Panc1 (cell line): Measurements from ENCODE around the gene NREP. TPM values are rescaled to one million over a fixed set of nuclear protein-coding genes. Genes with fewer than 3 reads are reported as not detected.

ENCODE experiments used
- ATAC-seq: fragments of 200-7000 bp; cut with Tn5 transposase; 2 replicates; pipeline ENCODE4 v1.9.1; 2020; ENCODE audit warnings: mild to moderate bottlenecking, moderate library complexity
- BruUV-seq: library from RNA; stranded (reverse); fragments of 400-500 nt; replicated peaks from 2 replicates; lab custom pipeline; 2021; lab: Mats Ljungman, UMichigan
- CTCF ChIA-PET: fragments of 300-600 bp; sonication (Branson Sonifier 250); formaldehyde crosslinking; loops from one replicate; lab custom pipeline; 2022; ENCODE audit warnings: antibody characterized with exemption; lab: Charles Lee
- POLR2A ChIA-PET: fragments of 300-600 bp; sonication (Branson Sonifier 250); formaldehyde crosslinking; loops from one replicate; lab custom pipeline; 2022; ENCODE audit warnings: antibody characterized with exemption; lab: Charles Lee
- DNase-seq: peaks from one replicate; pipeline ENCODE4 v3.0.0-alpha.2; 2010; ENCODE audit warnings: low read depth, low spot score
- H3K27ac ChIP-seq: 2 replicates; pipeline ENCODE4 v1.5.1; 2011; ENCODE audit warnings: mild to moderate bottlenecking, low read length, inconsistent platforms
- H3K27me3 ChIP-seq: fragments of 200-500 bp; sonication (Bioruptor generic); 2 replicates; pipeline ENCODE4 v1.6.0; 2014; ENCODE audit warnings: low read length, inconsistent platforms; ENCODE audit not compliant: control insufficient read depth, insufficient read depth
- H3K36me3 ChIP-seq: fragments of 200-500 bp; sonication (Bioruptor generic); 2 replicates; pipeline ENCODE4 v1.5.1; 2014; ENCODE audit warnings: inconsistent platforms, mild to moderate bottlenecking, low read length, moderate library complexity; ENCODE audit not compliant: control insufficient read depth, insufficient read depth
- H3K4me1 ChIP-seq: 2 replicates; pipeline ENCODE4 v1.5.1; 2011; ENCODE audit warnings: inconsistent platforms, mild to moderate bottlenecking, low read length, moderate library complexity; ENCODE audit not compliant: control insufficient read depth, insufficient read depth
- H3K4me3 ChIP-seq, 2 experiments: 2 replicates each; pipeline ENCODE4 v1.5.1; 2011 to 2012; ENCODE audit warnings: low read depth in 2 of 2, low read length in 2 of 2, mild to moderate bottlenecking in 2 of 2, inconsistent platforms in 1 of 2, moderate library complexity in 1 of 2
- H3K9me3 ChIP-seq: fragments of 200-500 bp; sonication (Bioruptor generic); 2 replicates; pipeline ENCODE4 v1.5.1; 2014; ENCODE audit warnings: low read depth, mild to moderate bottlenecking, inconsistent platforms, low read length, moderate library complexity; ENCODE audit not compliant: control insufficient read depth, insufficient read depth
- POLR2AphosphoS5 ChIP-seq: IDR thresholded peaks from 2 replicates; pipeline ENCODE4 v1.6.1; 2012; ENCODE audit warnings: mild to moderate bottlenecking, low read depth, low read length, moderate library complexity
- SIN3A ChIP-seq: IDR thresholded peaks from 2 replicates; pipeline ENCODE4 v1.6.1; 2012; ENCODE audit warnings: low read depth, mild to moderate bottlenecking, low read length, moderate library complexity, borderline replicate concordance; ENCODE audit not compliant: insufficient read depth
- TCF7L2 ChIP-seq: IDR thresholded peaks from 2 replicates; pipeline ENCODE4 v1.6.1; 2011; ENCODE audit warnings: mild to moderate bottlenecking, low read depth, low read length, inconsistent platforms
- in situ Hi-C: cut with HindIII; loops from 2 replicates; pipeline ENCODE4 v1.10.0; 2016; ENCODE audit warnings: low sequenced_read_pairs, low pct_unique_long_range_greater_than_20kb
- intact Hi-C: fragments of 100-400 bp; cut with micrococcal nuclease; formaldehyde crosslinking; loops from one replicate; pipeline ENCODE4 v1.10.0; 2022; ENCODE audit not compliant: unreplicated experiment
- total RNA-seq: library from RNA; stranded (reverse); gene quantifications from one replicate; pipeline ENCODE4 v1.2.1, GENCODE V29; 2021; ENCODE audit not compliant: unreplicated experiment
- TF ChIP-seq, protein P1 (sequence below), 2 experiments: IDR thresholded peaks; 2 replicates each; pipeline ENCODE4 v1.6.1; 2011 to 2012; ENCODE audit warnings: low read depth in 2 of 2, control low read depth in 1 of 2, low read length in 1 of 2, mild to moderate bottlenecking in 1 of 2, moderate library complexity in 1 of 2; ENCODE audit not compliant: insufficient read depth in 1 of 2
- TF ChIP-seq, protein P2 (sequence below): fragments of 450-650 bp; IDR thresholded peaks from 2 replicates; pipeline ENCODE4 v1.5.1; 2017; ENCODE audit warnings: mild to moderate bottlenecking

Gene NREP
- total RNA-seq, 1 experiment from 2014 or later, result 4.9 TPM

GRCh38 chr5:111776913-111777781 is 20.2 kb upstream of the NREP start:
- Histone ChIP-seq H3K27me3 (no peaks in the 10 kb centered on the region), H3K36me3 (no peaks in the 10 kb centered on the region), H3K9me3 (no peaks in the 10 kb centered on the region), H3K4me1 (no peaks in the 10 kb centered on the region), H3K27ac (no peak overlapping the region), H3K4me3 (no peak overlapping the region)
- intact Hi-C loops, result no loop called here
- in situ Hi-C loops, result no loop called here
- no peak for DNase-seq
- CTCF ChIA-PET, result no interaction called here
- no TSS peak for BruUV-seq
- TF ChIP-seq, protein P1, sequence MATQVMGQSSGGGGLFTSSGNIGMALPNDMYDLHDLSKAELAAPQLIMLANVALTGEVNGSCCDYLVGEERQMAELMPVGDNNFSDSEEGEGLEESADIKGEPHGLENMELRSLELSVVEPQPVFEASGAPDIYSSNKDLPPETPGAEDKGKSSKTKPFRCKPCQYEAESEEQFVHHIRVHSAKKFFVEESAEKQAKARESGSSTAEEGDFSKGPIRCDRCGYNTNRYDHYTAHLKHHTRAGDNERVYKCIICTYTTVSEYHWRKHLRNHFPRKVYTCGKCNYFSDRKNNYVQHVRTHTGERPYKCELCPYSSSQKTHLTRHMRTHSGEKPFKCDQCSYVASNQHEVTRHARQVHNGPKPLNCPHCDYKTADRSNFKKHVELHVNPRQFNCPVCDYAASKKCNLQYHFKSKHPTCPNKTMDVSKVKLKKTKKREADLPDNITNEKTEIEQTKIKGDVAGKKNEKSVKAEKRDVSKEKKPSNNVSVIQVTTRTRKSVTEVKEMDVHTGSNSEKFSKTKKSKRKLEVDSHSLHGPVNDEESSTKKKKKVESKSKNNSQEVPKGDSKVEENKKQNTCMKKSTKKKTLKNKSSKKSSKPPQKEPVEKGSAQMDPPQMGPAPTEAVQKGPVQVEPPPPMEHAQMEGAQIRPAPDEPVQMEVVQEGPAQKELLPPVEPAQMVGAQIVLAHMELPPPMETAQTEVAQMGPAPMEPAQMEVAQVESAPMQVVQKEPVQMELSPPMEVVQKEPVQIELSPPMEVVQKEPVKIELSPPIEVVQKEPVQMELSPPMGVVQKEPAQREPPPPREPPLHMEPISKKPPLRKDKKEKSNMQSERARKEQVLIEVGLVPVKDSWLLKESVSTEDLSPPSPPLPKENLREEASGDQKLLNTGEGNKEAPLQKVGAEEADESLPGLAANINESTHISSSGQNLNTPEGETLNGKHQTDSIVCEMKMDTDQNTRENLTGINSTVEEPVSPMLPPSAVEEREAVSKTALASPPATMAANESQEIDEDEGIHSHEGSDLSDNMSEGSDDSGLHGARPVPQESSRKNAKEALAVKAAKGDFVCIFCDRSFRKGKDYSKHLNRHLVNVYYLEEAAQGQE (IDR thresholded peaks at IDR 0.05; ENCODE audit: insufficient read depth in 1 of 2, low read depth in 2 of 2, low read length in 1 of 2), result no peak
- TF ChIP-seq TCF7L2 (no peak), POLR2AphosphoS5 (no peak)
- POLR2A ChIA-PET, result interaction anchor here (0.7 kb wide), 1 partner anchor 540 kb away, joined by 5 read pairs; no protein-coding TSS in a partner anchor
- ATAC-seq, result no peak

DNA sequence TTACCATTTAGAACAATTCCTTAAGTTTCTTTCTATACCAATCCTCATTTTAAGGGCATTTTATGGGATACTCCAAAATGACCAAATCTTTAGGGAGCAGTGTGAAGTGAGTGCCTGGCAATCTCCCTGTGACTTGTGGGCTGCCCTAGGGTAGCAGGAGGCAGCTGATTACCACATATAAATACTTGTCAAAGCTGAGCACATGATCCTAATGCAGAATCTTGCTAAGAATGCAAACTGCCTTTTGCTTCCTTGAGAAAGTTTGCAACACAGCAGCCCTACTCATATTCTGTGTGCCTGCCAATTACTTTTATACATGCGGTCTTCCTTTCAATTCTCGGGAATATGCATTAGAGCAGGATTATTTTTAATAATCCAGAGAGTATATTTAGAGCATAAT is 18.2 kb upstream of the NREP start:
- ChIA-PET CTCF (no interaction called here), POLR2A (no interaction called here)
- H3K27ac ChIP-seq, result no peak overlapping the region
- TF ChIP-seq, protein P2, sequence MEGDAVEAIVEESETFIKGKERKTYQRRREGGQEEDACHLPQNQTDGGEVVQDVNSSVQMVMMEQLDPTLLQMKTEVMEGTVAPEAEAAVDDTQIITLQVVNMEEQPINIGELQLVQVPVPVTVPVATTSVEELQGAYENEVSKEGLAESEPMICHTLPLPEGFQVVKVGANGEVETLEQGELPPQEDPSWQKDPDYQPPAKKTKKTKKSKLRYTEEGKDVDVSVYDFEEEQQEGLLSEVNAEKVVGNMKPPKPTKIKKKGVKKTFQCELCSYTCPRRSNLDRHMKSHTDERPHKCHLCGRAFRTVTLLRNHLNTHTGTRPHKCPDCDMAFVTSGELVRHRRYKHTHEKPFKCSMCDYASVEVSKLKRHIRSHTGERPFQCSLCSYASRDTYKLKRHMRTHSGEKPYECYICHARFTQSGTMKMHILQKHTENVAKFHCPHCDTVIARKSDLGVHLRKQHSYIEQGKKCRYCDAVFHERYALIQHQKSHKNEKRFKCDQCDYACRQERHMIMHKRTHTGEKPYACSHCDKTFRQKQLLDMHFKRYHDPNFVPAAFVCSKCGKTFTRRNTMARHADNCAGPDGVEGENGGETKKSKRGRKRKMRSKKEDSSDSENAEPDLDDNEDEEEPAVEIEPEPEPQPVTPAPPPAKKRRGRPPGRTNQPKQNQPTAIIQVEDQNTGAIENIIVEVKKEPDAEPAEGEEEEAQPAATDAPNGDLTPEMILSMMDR, result no peak
- TF ChIP-seq SIN3A (no peak), TCF7L2 (no peak), POLR2AphosphoS5 (no peak)
- TF ChIP-seq, protein P1 (IDR thresholded peaks at IDR 0.05; ENCODE audit: insufficient read depth in 1 of 2, low read depth in 2 of 2, low read length in 1 of 2), result no peak
- DNase-seq, result no peak
- in situ Hi-C loops (no loop called here), intact Hi-C loops (no loop called here)
- no peak for ATAC-seq
- no peaks in the 10 kb centered on the region for H3K4me1 ChIP-seq
- BruUV-seq, result no TSS peak
- no peaks in the 10 kb centered on the region for H3K9me3 ChIP-seq
- no peak overlapping the region for H3K4me3 ChIP-seq
- no peaks in the 10 kb centered on the region for H3K36me3 ChIP-seq
- H3K27me3 ChIP-seq, result no peaks in the 10 kb centered on the region
